Esophagus (tissue), 2 donors: ENCODE data around the gene GIMD1. TPM values are rescaled to one million over a fixed set of nuclear protein-coding genes. Genes with fewer than 3 reads are reported as not detected.
"Not testable (repeated sequence)": the region's sequence is repeated elsewhere in the genome, so short reads cannot be mapped to it uniquely, and the experiment has no call there.

Experiments
- H3K27ac ChIP-seq, 2 donors: one replicate each; pipeline ENCODE4 v1.5.1; 2013; ENCODE audit warnings: low read depth in 2 of 2, mild to moderate bottlenecking in 2 of 2, inconsistent platforms in 1 of 2, low read length in 1 of 2, moderate library complexity in 1 of 2
- H3K27me3 ChIP-seq, 2 donors: one replicate each; pipeline ENCODE4 v1.6.1; 2013; ENCODE audit warnings: low read length in 2 of 2, control low read depth in 1 of 2, mild to moderate bottlenecking in 1 of 2; ENCODE audit not compliant: insufficient read depth in 2 of 2, control insufficient read depth in 1 of 2
- H3K36me3 ChIP-seq, 2 donors: one replicate each; pipeline ENCODE4 v1.6.1; 2013; ENCODE audit warnings: low read length in 1 of 2; ENCODE audit not compliant: control insufficient read depth in 2 of 2, insufficient read depth in 2 of 2
- H3K4me1 ChIP-seq, 2 donors: one replicate each; pipeline ENCODE4 v1.6.1; 2013; ENCODE audit warnings: low read length in 1 of 2; ENCODE audit not compliant: control insufficient read depth in 2 of 2, insufficient read depth in 2 of 2
- H3K4me3 ChIP-seq, 2 donors: one replicate each; pipeline ENCODE4 v1.5.1; 2013; ENCODE audit warnings: low read length in 2 of 2, mild to moderate bottlenecking in 2 of 2, low read depth in 1 of 2, moderate library complexity in 1 of 2
- H3K9me3 ChIP-seq, 2 donors: one replicate each; pipeline ENCODE4 v1.6.1; 2013; ENCODE audit warnings: mild to moderate bottlenecking in 2 of 2, low read depth in 1 of 2, low read length in 1 of 2, moderate library complexity in 1 of 2; ENCODE audit not compliant: control insufficient read depth in 2 of 2, insufficient read depth in 1 of 2
- WGBS, 2 donors: extraction: QIAGEN DNeasy Blood & Tissue Kit; methylation state at CpG; one replicate each; pipeline ENCODE4 v1.1.7; 2013; 5-methylcytosine and 5-hydroxymethylcytosine counted together
- polyA plus RNA-seq, 2 donors: library from polyadenylated mRNA; stranded (reverse); fragments of 200-250 nt; gene quantifications; one replicate each; pipeline ENCODE4 v1.2.3, GENCODE V29; 2013
- donor health status: healthy with polysubstance abuse.
- donor health status: Bipolar disorder and iron deficiency.

Gene GIMD1
- polyA plus RNA-seq: not detected

- H3K27me3 ChIP-seq: no peaks in the 10 kb centered on the region
- H3K4me1 ChIP-seq: no peaks in the 10 kb centered on the region
- H3K27ac ChIP-seq: no peak within 1 kb of the TSS
- H3K9me3 ChIP-seq: peaks cover 0 to 2% of the 10 kb centered on the region in 2 donors
- WGBS, 2 donors: 68 to 87% methylated on average over 5 of the region's 5 CpGs
- no peaks in the 10 kb centered on the region for H3K36me3 ChIP-seq
- H3K4me3 ChIP-seq: no peak within 1 kb of the TSS
Observed at GRCh38 chr4:106368678-106369077, at the start of gene GIMD1. Gene GIMD1, minus strand, starts transcription at chr4:106368778. Its CDS starts 1,343 bp downstream, at chr4:106367435.

DNA sequence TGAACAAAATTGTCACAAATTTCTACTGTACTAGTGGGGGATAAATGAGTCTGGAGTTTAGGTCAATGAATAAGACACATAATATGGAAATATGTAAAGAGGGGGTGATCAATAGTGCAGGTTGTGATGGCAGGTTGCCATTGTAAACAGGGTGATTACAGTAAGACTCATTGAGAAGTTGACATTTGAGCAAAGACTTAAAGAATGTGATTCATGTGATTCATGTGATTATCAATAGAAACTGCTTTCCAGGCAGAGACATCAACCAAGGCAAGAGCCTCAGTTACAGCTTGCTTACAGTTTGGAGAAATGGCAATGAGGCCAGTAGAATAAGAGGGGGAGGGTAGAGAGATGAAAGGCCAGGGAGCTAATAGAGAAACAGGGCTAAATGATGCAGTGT is 45.8 kb upstream of the GIMD1 start:
- no peak overlapping the region for H3K4me3 ChIP-seq

GRCh38 chr4:106409901-106410889 is 41.6 kb upstream of the GIMD1 start:
- Histone ChIP-seq H3K4me1 (no peaks in the 10 kb centered on the region), H3K36me3 (no peaks in the 10 kb centered on the region), H3K27me3 (no peaks in the 10 kb centered on the region), H3K4me3 (no peak overlapping the region), H3K27ac (no peak overlapping the region), H3K9me3 (no peaks in the 10 kb centered on the region)
- 89 to 90% methylated on average over 15 of the region's 15 CpGs for WGBS, 2 donors

More for the DNA sequence above, 45.8 kb upstream of the GIMD1 start:
- Histone ChIP-seq H3K36me3 (no peaks in the 10 kb centered on the region), H3K9me3 (no peaks in the 10 kb centered on the region), H3K27ac (no peak overlapping the region), H3K4me1 (no peaks in the 10 kb centered on the region), H3K27me3 (no peaks in the 10 kb centered on the region)

DNA sequence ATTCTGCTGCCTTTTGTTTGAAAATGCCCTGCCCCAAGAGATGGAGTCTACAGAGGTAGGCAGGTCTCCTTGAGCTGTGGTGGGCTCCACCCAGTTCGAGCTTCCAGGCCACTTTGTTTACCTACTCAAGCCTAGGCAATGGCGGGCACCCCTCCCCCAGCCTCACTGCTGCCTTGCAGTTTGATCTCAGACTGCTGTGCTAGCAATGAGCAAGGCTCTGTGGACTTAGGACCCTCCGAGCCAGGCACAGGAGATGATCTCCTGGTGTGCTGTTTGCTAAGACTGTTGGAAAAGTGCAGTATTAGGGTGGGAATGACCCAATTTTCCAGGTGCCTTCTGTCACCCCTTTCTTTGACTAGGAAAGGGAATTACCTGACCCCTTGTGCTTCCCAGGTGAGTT is 39.4 kb upstream of the GIMD1 start:
- not testable (repeated sequence) for H3K4me1 ChIP-seq, H3K27ac ChIP-seq, H3K27me3 ChIP-seq, H3K9me3 ChIP-seq, H3K4me3 ChIP-seq, H3K36me3 ChIP-seq
- 54 to 58% methylated on average over 3 of the region's 3 CpGs for WGBS, 2 donors

GRCh38 chr4:106401157-106401556 is 32.6 kb upstream of the GIMD1 start:
- WGBS, 2 donors: 87 to 88% methylated on average over 3 of the region's 3 CpGs
- no peak overlapping the region for H3K27ac ChIP-seq
- no peaks in the 10 kb centered on the region for H3K9me3 ChIP-seq
- H3K36me3 ChIP-seq: no peaks in the 10 kb centered on the region
- H3K4me1 ChIP-seq: no peaks in the 10 kb centered on the region
- H3K4me3 ChIP-seq: no peak overlapping the region
- no peaks in the 10 kb centered on the region for H3K27me3 ChIP-seq

GRCh38 chr4:106398898-106399297 is 30.3 kb upstream of the GIMD1 start:
- H3K9me3 ChIP-seq, H3K36me3 ChIP-seq, H3K4me3 ChIP-seq, H3K27me3 ChIP-seq, H3K4me1 ChIP-seq, H3K27ac ChIP-seq: not testable (repeated sequence)
- 55 to 58% methylated on average over 2 of the region's 4 CpGs for WGBS, 2 donors

DNA sequence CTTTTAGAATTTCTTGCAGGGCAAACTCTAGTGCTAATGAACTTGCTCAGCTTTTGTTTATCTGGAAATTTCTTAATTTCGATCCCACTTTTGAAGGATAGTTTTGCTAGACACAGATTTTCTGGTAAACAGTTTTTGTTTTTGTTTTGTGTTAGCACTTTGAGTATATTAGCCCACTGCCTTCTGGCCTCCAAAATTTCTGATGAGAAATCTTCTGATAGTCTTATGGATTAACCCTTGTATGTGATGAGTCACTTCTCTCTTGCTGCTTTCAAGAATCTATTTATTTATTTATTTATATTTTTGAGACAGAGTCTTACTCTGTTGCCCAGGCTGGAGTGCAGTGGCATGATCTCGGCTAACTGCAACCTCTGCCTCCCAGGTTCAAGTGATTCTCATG is 27.0 kb upstream of the GIMD1 start:
- H3K4me1 ChIP-seq: no peaks in the 10 kb centered on the region
- H3K27me3 ChIP-seq: no peaks in the 10 kb centered on the region
- 79 to 83% methylated on average over 2 of the region's 2 CpGs for WGBS, 2 donors
- H3K9me3 ChIP-seq: no peaks in the 10 kb centered on the region
- H3K27ac ChIP-seq: no peak overlapping the region
- no peak overlapping the region for H3K4me3 ChIP-seq
- no peaks in the 10 kb centered on the region for H3K36me3 ChIP-seq

DNA sequence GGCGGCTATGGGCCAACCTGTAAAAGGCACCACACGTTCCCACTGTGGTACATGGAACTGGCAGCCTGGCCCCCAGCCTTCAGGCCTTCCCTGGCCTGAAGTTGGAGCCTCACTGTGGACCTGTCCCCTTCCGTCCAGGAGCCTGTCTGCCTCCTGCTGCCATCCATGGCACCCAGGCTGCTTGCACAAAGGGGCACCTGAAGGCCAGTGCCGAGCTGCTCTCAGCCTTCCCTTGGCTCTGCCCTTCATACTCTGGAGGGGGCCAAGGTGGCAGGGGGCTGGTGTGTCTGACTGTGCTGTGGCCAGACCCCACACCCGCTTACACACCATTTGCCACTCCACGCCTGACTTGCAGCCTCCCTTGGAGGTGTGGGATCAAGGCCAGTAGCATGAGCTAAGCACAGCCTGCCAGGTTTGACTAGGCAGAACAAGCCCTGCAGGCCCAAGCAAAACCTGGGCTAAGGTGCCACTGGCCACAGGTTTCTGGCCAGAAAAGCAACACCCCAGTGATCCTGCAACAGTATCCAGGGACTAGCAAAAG is 17.3 kb upstream of the GIMD1 start:
- WGBS, 2 donors: 71 to 83% methylated on average over 6 of the region's 6 CpGs
- Histone ChIP-seq H3K36me3 (no peaks in the 10 kb centered on the region), H3K9me3 (peaks cover 0 to 7% of the 10 kb centered on the region in 2 donors), H3K27me3 (no peaks in the 10 kb centered on the region), H3K4me3 (no peak overlapping the region), H3K4me1 (no peaks in the 10 kb centered on the region), H3K27ac (no peak overlapping the region)

GRCh38 chr4:106384878-106385277 is 16.3 kb upstream of the GIMD1 start:
- Histone ChIP-seq H3K4me1 (no peaks in the 10 kb centered on the region), H3K36me3 (no peaks in the 10 kb centered on the region), H3K27me3 (no peaks in the 10 kb centered on the region), H3K4me3 (no peak overlapping the region), H3K9me3 (peaks cover 0 to 7% of the 10 kb centered on the region in 2 donors), H3K27ac (no peak overlapping the region)
- WGBS, 2 donors: 98% methylated on average over 3 of the region's 3 CpGs

DNA sequence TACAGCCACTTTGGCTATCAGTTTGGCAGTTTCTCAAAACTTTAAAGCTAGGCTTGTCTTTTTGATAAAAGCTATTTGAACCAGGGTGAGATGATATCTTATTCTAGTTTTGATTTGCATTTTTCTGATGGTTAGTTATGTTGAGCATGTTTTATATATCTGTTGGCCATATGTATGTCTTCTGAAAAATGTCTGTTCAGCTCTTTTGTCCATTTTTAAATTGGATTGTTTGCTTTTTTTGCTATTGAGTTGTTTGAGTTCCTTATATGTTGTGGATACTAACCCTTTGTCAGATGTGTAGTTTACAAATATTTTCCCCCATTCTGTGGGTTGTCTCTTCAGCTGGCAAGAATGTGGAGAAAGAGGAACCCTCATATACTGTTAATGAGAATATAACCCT is 11.6 kb upstream of the GIMD1 start:
- H3K9me3 ChIP-seq: no peaks in the 10 kb centered on the region

More for the DNA sequence above, 11.6 kb upstream of the GIMD1 start:
- Histone ChIP-seq H3K4me3 (no peak overlapping the region), H3K36me3 (no peaks in the 10 kb centered on the region), H3K4me1 (no peaks in the 10 kb centered on the region), H3K27me3 (no peaks in the 10 kb centered on the region), H3K27ac (no peak overlapping the region)
